PC-3 (cell line): ENCODE data around the gene ZBTB49.

ENCODE experiments used
- EZH2 ChIP-seq: fragments of 300-600 bp; sonication (generic); IDR thresholded peaks from one replicate; pipeline ENCODE4 v1.6.1; 2017; ENCODE audit warnings: antibody characterized with exemption, mild to moderate bottlenecking, low read length; ENCODE audit not compliant: unreplicated experiment
- TF ChIP-seq, protein P1 (sequence below): fragments of 300-600 bp; sonication (generic); conservative IDR thresholded peaks from 2 replicates; pipeline ENCODE4 v1.5.1; 2017; ENCODE audit warnings: antibody characterized with exemption, low read depth, mild to moderate bottlenecking, low read length

DNA sequence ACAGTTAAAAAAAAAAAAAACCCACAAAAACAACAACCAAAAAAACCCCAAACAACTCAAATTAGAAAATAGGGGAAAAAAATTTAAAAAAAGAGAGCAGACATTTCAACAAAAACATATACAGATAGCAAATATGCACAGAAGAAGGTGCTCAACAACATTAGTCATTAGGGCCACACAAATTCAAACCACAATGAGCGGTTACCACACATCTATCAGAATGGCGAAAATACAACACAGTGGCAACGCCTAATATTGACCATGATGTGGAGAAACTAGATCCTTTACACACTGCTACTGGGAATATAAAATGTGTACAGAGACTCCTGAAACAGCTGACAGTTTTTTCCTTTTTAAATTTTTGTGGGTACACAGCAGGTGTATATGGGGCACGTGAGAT lies 19.5 kb upstream of the ZBTB49 start:
- TF ChIP-seq, protein P1, sequence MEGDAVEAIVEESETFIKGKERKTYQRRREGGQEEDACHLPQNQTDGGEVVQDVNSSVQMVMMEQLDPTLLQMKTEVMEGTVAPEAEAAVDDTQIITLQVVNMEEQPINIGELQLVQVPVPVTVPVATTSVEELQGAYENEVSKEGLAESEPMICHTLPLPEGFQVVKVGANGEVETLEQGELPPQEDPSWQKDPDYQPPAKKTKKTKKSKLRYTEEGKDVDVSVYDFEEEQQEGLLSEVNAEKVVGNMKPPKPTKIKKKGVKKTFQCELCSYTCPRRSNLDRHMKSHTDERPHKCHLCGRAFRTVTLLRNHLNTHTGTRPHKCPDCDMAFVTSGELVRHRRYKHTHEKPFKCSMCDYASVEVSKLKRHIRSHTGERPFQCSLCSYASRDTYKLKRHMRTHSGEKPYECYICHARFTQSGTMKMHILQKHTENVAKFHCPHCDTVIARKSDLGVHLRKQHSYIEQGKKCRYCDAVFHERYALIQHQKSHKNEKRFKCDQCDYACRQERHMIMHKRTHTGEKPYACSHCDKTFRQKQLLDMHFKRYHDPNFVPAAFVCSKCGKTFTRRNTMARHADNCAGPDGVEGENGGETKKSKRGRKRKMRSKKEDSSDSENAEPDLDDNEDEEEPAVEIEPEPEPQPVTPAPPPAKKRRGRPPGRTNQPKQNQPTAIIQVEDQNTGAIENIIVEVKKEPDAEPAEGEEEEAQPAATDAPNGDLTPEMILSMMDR = no peak
- no peak for TF ChIP-seq EZH2
